IMR-90 (cell line): ENCODE measurements around the gene ITPKC. TPM values are rescaled to one million over a fixed set of nuclear protein-coding genes. Genes with fewer than 3 reads are reported as not detected.

Experiments
- ATAC-seq: fragments of 200-7000 bp; cut with Tn5 transposase; 2 replicates; pipeline ENCODE4 v1.9.1; 2020; ENCODE audit warnings: low read depth, mild to moderate bottlenecking, moderate library complexity
- BruUV-seq: library from RNA; stranded (reverse); fragments of 400-500 nt; replicated peaks from 2 replicates; lab custom pipeline; 2021; lab: Mats Ljungman, UMichigan
- CTCF ChIA-PET: fragments of 300-600 bp; formaldehyde crosslinking; extraction: SDS; loops from one replicate; lab custom pipeline; 2021; ENCODE audit warnings: antibody characterized with exemption; lab: Yijun Ruan, JAX
- POLR2A ChIA-PET: fragments of 300-600 bp; sonication (Branson Sonifier 250); formaldehyde crosslinking; loops from one replicate; lab custom pipeline; 2022; ENCODE audit warnings: antibody characterized with exemption; ENCODE audit not compliant: unreplicated experiment; lab: Charles Lee
- DNase-seq: peaks from one replicate; pipeline ENCODE4 v3.0.0; 2013
- H2AFZ ChIP-seq: replicated peaks from 2 replicates; pipeline ENCODE3; 2013; ENCODE audit warnings: low read length, mild to moderate bottlenecking; ENCODE audit not compliant: poor library complexity
- H2AK5ac ChIP-seq: 2 replicates; pipeline ENCODE4 v1.6.1; 2013; ENCODE audit warnings: low read depth, low read length, inconsistent platforms
- H2AK9ac ChIP-seq: replicated peaks from 2 replicates; pipeline ENCODE3; 2013; ENCODE audit warnings: mild to moderate bottlenecking, low read depth, low read length, moderate library complexity; ENCODE audit not compliant: poor library complexity
- H2BK120ac ChIP-seq: 2 replicates; pipeline ENCODE4 v1.6.1; 2013; ENCODE audit warnings: low read depth, low read length, inconsistent platforms
- H2BK15ac ChIP-seq: 3 replicates; pipeline ENCODE4 v1.6.1; 2013; ENCODE audit warnings: low read depth, low read length, inconsistent platforms
- H2BK20ac ChIP-seq: 2 replicates; pipeline ENCODE4 v1.6.1; 2013; ENCODE audit warnings: low read depth, mild to moderate bottlenecking, inconsistent platforms, low read length, moderate library complexity
- H2BK5ac ChIP-seq: 2 replicates; pipeline ENCODE4 v1.6.1; 2013; ENCODE audit warnings: mild to moderate bottlenecking, low read depth, low read length, inconsistent platforms; ENCODE audit not compliant: poor library complexity, severe bottlenecking
- H3K14ac ChIP-seq: replicated peaks from 2 replicates; pipeline ENCODE4 v1.6.1; 2013; ENCODE audit warnings: low read depth, low read length, inconsistent platforms
- H3K18ac ChIP-seq: 2 replicates; pipeline ENCODE4 v1.6.1; 2013; ENCODE audit warnings: low read depth, low read length, control low read depth
- H3K23ac ChIP-seq: 2 replicates; pipeline ENCODE4 v1.6.1; 2013; ENCODE audit warnings: low read depth, low read length, inconsistent platforms
- H3K27ac ChIP-seq: 2 replicates; pipeline ENCODE4 v1.5.1; 2013; ENCODE audit warnings: mild to moderate bottlenecking, control low read depth, low read length; ENCODE audit not compliant: insufficient read depth
- H3K27me3 ChIP-seq: 2 replicates; pipeline ENCODE4 v1.6.1; 2013; ENCODE audit warnings: low read length; ENCODE audit not compliant: control insufficient read depth, insufficient read depth
- H3K36me3 ChIP-seq: 2 replicates; pipeline ENCODE4 v1.6.1; 2013; ENCODE audit warnings: low read length, mixed read lengths; ENCODE audit not compliant: control insufficient read depth, insufficient read depth
- H3K4ac ChIP-seq: 2 replicates; pipeline ENCODE4 v1.6.1; 2013; ENCODE audit warnings: low read depth, low read length, inconsistent platforms
- H3K4me1 ChIP-seq: 2 replicates; pipeline ENCODE4 v1.6.1; 2013; ENCODE audit warnings: low read length, mixed read lengths; ENCODE audit not compliant: control insufficient read depth, insufficient read depth
- H3K4me2 ChIP-seq: 2 replicates; pipeline ENCODE4 v1.6.1; 2013; ENCODE audit warnings: low read depth, mild to moderate bottlenecking, control low read depth, low read length, moderate library complexity
- H3K4me3 ChIP-seq: 2 replicates; pipeline ENCODE4 v1.5.1; 2013; ENCODE audit warnings: low read depth, mild to moderate bottlenecking, control low read depth, low read length, moderate library complexity; ENCODE audit not compliant: insufficient read depth
- H3K56ac ChIP-seq: 2 replicates; pipeline ENCODE4 v1.6.1; 2013; ENCODE audit warnings: low read length, inconsistent platforms; ENCODE audit not compliant: insufficient read depth; ENCODE audit errors: extremely low read depth
- H3K79me1 ChIP-seq, 2 experiments: 2 replicates each; pipeline ENCODE4 v1.6.1; 2013; ENCODE audit warnings: low read length in 2 of 2, inconsistent platforms in 1 of 2, low read depth in 1 of 2
- H3K9ac ChIP-seq: 2 replicates; pipeline ENCODE4 v1.6.1; 2013; ENCODE audit warnings: low read depth, low read length, control low read depth
- H3K9me1 ChIP-seq: 2 replicates; pipeline ENCODE4 v1.6.1; 2013; ENCODE audit warnings: low read length, inconsistent platforms; ENCODE audit not compliant: insufficient read depth
- H3K9me3 ChIP-seq: 2 replicates; pipeline ENCODE4 v1.6.1; 2013; ENCODE audit warnings: low read length; ENCODE audit not compliant: control insufficient read depth, insufficient read depth
- H4K20me1 ChIP-seq: 2 replicates; pipeline ENCODE4 v1.6.1; 2013; ENCODE audit warnings: low read length, inconsistent platforms; ENCODE audit not compliant: insufficient read depth
- H4K5ac ChIP-seq: 2 replicates; pipeline ENCODE4 v1.6.1; 2013; ENCODE audit warnings: mild to moderate bottlenecking, low read depth, low read length, control low read depth
- H4K8ac ChIP-seq, 2 experiments: 2 replicates each; pipeline ENCODE4 v1.6.1; 2013; ENCODE audit warnings: low read depth in 2 of 2, low read length in 2 of 2, control low read depth in 1 of 2, inconsistent platforms in 1 of 2
- H4K91ac ChIP-seq: 2 replicates; pipeline ENCODE4 v1.6.1; 2013; ENCODE audit warnings: low read depth, low read length, inconsistent platforms; ENCODE audit not compliant: insufficient read depth
- ELK1 ChIP-seq: fragments of 150-350 bp; IDR thresholded peaks from 2 replicates; pipeline ENCODE4 v1.6.1; 2016; ENCODE audit warnings: low read depth, mild to moderate bottlenecking, low read length, moderate library complexity, borderline replicate concordance
- FOS ChIP-seq: fragments of 150-350 bp; IDR thresholded peaks from 2 replicates; pipeline ENCODE4 v1.6.1; 2016; ENCODE audit warnings: low read depth, low read length
- MAZ ChIP-seq: IDR thresholded peaks from 2 replicates; pipeline ENCODE4 v1.6.1; 2012; ENCODE audit warnings: low read depth, mild to moderate bottlenecking, low read length, improper control_type of control experiment, moderate library complexity, borderline replicate concordance
- MXI1 ChIP-seq: IDR thresholded peaks from 2 replicates; pipeline ENCODE4 v1.6.1; 2012; ENCODE audit warnings: low read depth, mild to moderate bottlenecking, low read length, moderate library complexity, borderline replicate concordance
- RCOR1 ChIP-seq: IDR thresholded peaks from 2 replicates; pipeline ENCODE4 v1.6.1; 2012; ENCODE audit warnings: mild to moderate bottlenecking, low read length, improper control_type of control experiment; ENCODE audit not compliant: insufficient replicate concordance
- RFX5 ChIP-seq: IDR thresholded peaks from 2 replicates; pipeline ENCODE4 v1.8.0; 2012; ENCODE audit warnings: low read depth, mild to moderate bottlenecking, low read length, moderate library complexity
- SMC3 ChIP-seq: fragments of 150-350 bp; IDR thresholded peaks from 2 replicates; pipeline ENCODE4 v1.6.1; 2016; ENCODE audit warnings: low read depth, mild to moderate bottlenecking, antibody characterized with exemption, low read length, moderate library complexity
- USF2 ChIP-seq: fragments of 150-350 bp; IDR thresholded peaks from 2 replicates; pipeline ENCODE4 v1.6.1; 2017; ENCODE audit warnings: mild to moderate bottlenecking, antibody characterized with exemption, low read length, low read depth
- WGBS, 2 experiments: methylation state at CpG; one replicate each; pipeline versions ENCODE4 v1.1.5 to v1.1.7; 2013; ENCODE audit warnings: missing lambda C conversion rate in 2 of 2; ENCODE audit not compliant: insufficient read length in 1 of 2; ENCODE audit errors: extremely low coverage in 2 of 2; 5-methylcytosine and 5-hydroxymethylcytosine counted together
- dilution Hi-C: fragments of 300-500 bp; cut with HindIII; formaldehyde crosslinking; loops from one replicate; pipeline ENCODE4 v1.14.3; 2018; ENCODE audit warnings: low sequenced_read_pairs; ENCODE audit not compliant: unreplicated experiment
- in situ Hi-C: fragments of 300-500 bp; cut with MboI; formaldehyde crosslinking; loops from 3 replicates; pipeline ENCODE4 v1.14.3; 2019; ENCODE audit warnings: low sequenced_read_pairs, inconsistent platforms, mixed read lengths
- intact Hi-C: fragments of 100-400 bp; cut with micrococcal nuclease; formaldehyde crosslinking; loops from 2 replicates; pipeline ENCODE4 v1.10.0; 2022
- polyA plus RNA-seq, 3 experiments: library from polyadenylated mRNA; depleted of rRNA; stranded (reverse); fragments of >200 nt; gene quantifications; 2 replicates each; pipeline ENCODE4 v1.2.3, GENCODE V29; 2012; ENCODE audit warnings: low replicate concordance in 1 of 3
- total RNA-seq: library from RNA; depleted of rRNA; stranded (reverse); fragments of >200 nt; gene quantifications from 2 replicates; pipeline ENCODE4 v1.2.3, GENCODE V29; 2012

Gene ITPKC
- total and polyA plus RNA-seq, 2 of the 4 experiments (the other 2 are of a cell fraction), result 7.7 to 9.4 TPM

- Histone ChIP-seq H4K5ac (no peak overlapping the region), H4K8ac (no peak overlapping the region), H2BK20ac (no peak overlapping the region), H3K4me3 (no peak overlapping the region), H3K27me3 (no peaks in the 10 kb centered on the region), H3K36me3 (peaks cover 75% of the 10 kb centered on the region), H2BK5ac (no peak overlapping the region), H3K23ac (no peak overlapping the region), H2AK9ac (no peak overlapping the region), H3K14ac (no peak overlapping the region), H4K20me1 (peaks cover 8% of the 10 kb centered on the region), H3K56ac (no peak overlapping the region), H2AK5ac (no peak overlapping the region), H3K79me1 (peaks cover 26 to 35% of the 10 kb centered on the region in 2 experiments), H3K4me1 (no peaks in the 10 kb centered on the region), H2BK120ac (no peak overlapping the region), H3K18ac (no peak overlapping the region), H2BK15ac (no peak overlapping the region), H3K9me3 (no peaks in the 10 kb centered on the region), H2AFZ (no peak overlapping the region), H3K4ac (no peak overlapping the region), H3K9me1 (peaks cover 4% of the 10 kb centered on the region), H3K9ac (no peak overlapping the region), H3K27ac (no peak overlapping the region), H4K91ac (no peak overlapping the region), H3K4me2 (no peak overlapping the region)
- ChIA-PET POLR2A (no interaction called here), CTCF (no interaction called here)
- TF ChIP-seq RCOR1, result no peak
- no peak for TF ChIP-seq MAZ
- no peak for TF ChIP-seq SMC3
- TF ChIP-seq RFX5, result no peak
- no peak for TF ChIP-seq MXI1
- TF ChIP-seq ELK1, result no peak
- TF ChIP-seq FOS, result no peak
- TF ChIP-seq USF2, result no peak
- no TSS peak for BruUV-seq
- dilution Hi-C loops, result no loop called here
- WGBS, 2 experiments, result 100% methylated on average over 1 of the region's 10 CpGs; no CpG with 5 or more reads in 1 of the 2 experiments
- intact Hi-C loops, result no loop called here
- in situ Hi-C loops, result no loop called here
- DNase-seq (no peak), ATAC-seq (no peak)
These were observed 47.1 kb downstream of the ITPKC start for GRCh38 chr19:40763963-40764362.
